GM18519 (cell line): ENCODE measurements around the gene TOP3B.

Source experiments
- ATAC-seq: cut with Tn5 transposase; IDR thresholded peaks from one replicate; pipeline ENCODE4 v1.9.1; 2021; ENCODE audit warnings: mild to moderate bottlenecking, moderate library complexity; ENCODE audit not compliant: unreplicated experiment, low FRiP score

The TOP3B gene, protein sequence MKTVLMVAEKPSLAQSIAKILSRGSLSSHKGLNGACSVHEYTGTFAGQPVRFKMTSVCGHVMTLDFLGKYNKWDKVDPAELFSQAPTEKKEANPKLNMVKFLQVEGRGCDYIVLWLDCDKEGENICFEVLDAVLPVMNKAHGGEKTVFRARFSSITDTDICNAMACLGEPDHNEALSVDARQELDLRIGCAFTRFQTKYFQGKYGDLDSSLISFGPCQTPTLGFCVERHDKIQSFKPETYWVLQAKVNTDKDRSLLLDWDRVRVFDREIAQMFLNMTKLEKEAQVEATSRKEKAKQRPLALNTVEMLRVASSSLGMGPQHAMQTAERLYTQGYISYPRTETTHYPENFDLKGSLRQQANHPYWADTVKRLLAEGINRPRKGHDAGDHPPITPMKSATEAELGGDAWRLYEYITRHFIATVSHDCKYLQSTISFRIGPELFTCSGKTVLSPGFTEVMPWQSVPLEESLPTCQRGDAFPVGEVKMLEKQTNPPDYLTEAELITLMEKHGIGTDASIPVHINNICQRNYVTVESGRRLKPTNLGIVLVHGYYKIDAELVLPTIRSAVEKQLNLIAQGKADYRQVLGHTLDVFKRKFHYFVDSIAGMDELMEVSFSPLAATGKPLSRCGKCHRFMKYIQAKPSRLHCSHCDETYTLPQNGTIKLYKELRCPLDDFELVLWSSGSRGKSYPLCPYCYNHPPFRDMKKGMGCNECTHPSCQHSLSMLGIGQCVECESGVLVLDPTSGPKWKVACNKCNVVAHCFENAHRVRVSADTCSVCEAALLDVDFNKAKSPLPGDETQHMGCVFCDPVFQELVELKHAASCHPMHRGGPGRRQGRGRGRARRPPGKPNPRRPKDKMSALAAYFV

DNA sequence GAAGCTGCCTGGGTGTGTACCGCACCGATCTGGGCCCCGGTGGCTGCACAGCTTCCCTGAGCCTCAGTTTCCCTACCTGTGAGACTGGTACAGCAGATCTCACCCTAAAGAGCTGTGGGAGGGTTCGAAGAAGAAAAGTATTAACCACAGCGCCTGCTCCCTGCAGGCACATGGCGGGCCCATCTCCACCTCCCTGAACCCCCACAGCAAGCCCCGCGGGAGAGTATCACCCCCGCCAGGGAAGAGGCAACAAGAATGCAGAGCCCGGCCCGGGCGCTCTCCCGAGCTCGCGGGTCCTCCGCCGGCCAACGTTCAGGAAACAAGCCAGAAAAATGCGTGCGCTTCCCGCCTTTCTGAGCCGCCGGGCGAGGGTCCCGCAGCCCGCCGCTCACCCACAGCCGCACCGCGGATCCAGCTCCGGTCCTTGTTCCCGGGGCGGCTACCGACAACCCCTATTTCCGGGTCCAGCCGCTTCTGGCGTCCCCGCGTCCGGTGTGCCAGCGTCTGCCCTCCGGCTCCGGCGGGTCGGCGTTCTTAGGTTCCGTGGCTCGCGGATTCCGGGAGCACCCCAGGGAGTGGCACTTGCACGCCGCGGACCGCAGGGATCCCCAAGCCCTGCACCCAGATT, at the start of gene TOP3B:
TSS of gene TOP3B (minus strand) at position 450 of the 628 bp plus-strand sequence. CDS start 7,078 bp downstream, outside the sequence.
- ATAC-seq = no peak

DNA sequence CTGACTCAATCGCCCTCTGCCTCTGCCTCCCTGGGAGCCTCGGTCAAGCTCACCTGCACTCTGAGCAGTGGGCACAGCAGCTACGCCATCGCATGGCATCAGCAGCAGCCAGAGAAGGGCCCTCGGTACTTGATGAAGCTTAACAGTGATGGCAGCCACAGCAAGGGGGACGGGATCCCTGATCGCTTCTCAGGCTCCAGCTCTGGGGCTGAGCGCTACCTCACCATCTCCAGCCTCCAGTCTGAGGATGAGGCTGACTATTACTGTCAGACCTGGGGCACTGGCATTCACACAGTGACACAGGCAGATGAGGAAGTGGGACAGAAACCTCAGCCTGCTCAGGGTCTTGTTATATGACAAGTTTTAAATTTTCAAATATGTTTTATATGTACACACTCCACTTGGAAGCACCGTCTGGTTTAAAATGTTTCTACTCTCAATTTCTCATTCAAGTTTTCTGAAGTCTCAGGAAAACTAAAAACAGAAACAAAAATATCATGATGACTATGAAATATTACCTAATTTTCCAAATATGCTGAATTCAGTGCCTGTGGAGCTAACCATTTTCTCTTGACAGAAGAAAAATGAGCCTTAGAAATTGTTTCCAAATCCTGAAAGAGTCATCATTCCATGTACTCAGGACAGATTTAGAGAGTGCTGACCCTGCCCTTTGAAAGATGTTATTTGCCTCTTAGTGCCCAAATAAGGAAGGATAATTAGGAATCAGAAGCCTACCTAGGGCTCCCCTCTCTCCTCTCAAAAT, 48.8 kb upstream of the TOP3B start:
- no peak for ATAC-seq

DNA sequence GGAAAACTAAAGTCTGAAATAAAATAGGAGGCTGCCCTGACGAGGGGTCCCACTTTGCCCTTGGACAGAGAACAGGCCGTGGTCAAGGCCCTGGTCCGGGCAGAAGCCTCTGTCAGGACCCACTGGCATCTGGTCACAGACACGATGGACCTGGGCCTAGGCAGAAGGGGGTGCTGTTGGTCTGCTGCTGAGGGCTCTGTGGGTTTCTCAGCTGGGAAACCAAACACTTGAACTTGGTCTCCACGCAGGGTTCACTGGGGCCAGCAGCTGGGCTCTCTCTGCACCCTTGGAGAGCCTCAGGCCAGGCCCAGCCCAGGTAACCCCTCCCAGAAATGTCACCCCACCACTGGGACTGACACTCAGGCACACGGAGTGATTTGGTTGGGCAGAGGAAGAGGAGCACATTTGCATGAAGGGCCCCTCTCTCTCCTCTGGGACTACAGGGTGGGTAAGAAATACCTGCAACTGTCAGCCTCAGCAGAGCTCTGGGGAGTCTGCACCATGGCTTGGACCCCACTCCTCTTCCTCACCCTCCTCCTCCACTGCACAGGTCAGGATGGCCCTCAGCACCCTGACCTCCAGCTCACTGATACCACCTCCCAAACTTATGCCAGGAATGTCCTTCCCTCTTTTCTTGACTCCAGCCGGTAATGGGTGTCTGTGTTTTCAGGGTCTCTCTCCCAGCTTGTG, 48.1 kb upstream of the TOP3B start:
- ATAC-seq = no peak

DNA sequence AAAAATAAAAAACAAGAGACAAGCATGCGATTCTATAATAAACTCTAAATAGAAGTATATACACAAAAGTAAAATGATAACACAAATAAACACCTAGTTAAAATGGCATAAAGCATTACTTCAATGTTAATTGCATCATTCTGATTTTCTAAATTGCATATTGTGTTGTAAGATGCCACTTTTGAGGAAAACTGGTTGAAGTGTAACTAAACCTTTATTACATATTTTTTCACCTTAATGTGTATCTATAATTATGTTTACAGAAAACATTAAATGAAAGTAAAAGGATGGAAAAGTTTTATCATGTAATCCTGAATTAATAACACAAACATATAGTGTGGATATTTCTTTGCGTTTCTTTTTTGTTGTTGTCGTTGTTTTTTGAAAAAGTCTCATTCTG, 45.4 kb upstream of the TOP3B start:
- ATAC-seq = no peak

DNA sequence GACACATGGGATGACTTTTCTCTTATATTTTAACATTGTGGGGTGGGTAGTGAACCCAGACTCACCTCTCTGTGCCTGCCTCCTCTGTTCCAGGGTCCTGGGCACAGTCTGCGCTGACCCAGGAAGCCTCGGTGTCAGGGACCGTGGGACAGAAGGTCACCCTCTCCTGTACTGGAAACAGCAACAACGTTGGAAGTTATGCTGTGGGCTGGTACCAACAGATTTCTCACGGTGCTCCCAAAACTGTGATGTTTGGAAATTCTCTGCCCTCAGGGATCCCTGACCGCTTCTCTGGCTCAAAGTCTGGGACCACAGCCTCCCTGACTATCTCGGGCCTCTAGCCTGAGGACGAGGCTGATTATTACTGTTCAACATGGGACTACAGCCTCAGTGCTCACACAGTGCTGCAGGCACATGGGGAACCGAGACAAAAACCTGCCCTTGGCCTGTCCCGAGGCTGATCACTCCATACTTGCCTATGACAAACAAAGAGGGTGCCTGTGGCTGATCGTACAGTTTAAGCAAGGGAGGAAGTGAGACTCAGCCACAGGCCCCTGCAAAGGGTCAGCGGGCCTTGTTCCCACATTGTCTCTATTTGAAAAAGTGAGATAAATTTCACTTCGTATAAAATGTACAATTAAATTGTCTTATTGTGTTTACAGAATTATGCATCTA, 43.7 kb upstream of the TOP3B start:
- ATAC-seq = no peak

DNA sequence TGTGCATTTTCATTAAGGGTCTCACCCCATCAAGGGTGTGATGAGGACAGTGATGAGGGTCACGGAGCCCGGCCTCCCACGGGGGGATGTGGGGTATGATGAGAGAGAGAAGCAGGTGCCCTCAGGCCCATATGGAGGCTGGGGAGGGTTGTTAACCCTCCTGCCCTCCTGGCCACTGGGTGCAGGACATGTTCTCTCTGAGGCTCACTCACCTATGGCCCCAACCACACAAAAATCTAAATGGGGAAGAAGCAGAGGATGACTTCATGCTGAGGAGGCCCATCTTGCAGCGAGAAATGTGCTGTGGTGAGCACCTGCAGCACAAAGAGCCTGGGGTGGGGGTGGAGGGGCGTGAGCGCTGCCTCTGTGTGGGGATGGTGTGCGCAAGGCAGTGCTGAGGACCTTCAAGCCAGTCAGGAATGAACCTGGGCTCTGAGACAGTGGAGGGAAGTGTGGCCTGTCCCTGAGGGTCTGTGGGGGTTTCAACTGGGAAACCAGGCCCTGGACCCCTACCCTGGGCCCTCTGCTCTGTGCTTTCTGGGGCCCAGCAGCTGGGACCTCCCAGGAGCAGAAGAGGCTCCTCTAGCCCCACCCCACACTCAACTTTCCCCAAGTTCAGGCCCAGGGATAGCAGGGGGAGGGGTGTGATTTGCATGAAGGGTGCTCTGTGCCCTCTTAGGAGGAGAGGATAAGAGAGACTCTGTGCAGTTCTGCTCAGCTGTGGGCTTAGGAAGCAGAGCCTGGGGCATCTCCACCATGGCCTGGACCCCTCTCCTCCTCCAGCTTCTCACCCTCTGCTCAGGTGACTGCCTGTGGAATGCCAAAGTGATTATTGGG, 43.0 kb upstream of the TOP3B start:
- ATAC-seq = no peak

DNA sequence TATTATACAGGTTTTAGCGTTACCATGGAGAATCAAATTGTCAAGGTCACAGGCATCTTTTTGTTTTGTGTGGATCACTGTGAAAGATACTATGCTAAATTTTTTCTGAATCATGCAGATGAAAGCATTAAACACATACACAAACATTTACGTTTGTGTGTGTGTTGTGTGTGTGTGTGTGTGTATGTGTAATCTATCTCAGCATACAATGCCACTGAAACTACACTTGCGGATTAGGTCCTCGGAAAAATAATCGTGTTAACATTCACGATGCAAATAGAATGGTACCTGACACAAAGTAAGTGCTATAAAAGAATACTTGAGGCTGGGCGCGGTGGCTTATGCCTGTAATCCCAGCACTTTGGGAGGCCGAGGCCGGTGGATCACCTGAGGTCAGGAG, 41.9 kb upstream of the TOP3B start:
- no peak for ATAC-seq

DNA sequence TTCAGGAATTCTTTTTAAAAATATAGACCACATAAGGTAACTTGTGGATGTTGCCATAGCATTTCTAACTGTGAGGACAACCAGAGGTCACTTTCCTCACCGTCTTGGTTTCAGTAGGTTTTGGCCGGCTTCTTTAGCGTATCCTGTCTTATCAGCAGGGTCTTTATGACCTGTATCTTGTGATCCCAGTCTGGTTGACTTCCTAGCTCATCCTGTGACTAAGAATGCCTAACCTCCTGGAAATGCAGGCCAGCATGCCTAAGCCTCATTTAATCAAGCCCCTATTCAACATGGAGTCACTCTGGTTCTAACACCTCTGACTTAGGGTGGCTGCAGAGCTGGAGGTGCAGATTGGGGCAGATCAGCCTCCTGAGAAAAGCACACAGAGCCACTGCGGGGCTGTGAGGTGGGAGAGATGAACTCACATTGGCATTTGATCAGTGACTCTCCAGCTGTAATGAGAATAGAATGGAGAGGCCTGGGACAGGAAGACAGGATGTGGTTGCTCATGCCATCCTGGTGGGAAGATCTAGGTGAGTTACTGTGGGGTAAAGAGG, 41.1 kb upstream of the TOP3B start:
- ATAC-seq = no peak

DNA sequence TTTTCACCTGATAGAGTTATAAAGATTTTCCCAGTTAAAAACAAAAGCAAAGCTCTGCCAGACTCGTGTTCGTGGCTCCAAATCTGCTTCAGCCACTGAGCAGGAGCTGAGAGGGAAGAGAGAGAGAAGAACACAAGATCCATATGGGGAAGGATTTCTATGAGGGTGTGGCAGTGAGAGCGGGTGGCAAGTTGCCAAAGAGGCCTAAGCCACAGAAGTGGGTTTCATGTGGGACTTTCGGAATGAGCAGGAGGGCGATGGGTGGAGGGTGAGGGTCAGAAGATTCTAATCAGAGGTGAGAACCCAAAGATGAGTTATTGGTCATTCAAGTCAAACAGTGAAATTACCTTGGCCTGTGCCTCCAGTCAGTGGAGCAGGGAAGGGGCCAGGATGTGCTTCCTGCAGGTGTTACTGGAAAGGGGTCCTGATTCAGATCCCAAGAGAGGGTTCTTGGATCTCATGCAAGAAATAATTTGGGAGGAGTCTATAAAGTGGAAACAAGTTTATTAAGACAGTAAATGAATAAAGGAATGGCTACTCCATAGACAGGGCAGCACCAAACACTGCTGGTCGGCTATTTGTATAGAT, 40.5 kb upstream of the TOP3B start:
- ATAC-seq = no peak

DNA sequence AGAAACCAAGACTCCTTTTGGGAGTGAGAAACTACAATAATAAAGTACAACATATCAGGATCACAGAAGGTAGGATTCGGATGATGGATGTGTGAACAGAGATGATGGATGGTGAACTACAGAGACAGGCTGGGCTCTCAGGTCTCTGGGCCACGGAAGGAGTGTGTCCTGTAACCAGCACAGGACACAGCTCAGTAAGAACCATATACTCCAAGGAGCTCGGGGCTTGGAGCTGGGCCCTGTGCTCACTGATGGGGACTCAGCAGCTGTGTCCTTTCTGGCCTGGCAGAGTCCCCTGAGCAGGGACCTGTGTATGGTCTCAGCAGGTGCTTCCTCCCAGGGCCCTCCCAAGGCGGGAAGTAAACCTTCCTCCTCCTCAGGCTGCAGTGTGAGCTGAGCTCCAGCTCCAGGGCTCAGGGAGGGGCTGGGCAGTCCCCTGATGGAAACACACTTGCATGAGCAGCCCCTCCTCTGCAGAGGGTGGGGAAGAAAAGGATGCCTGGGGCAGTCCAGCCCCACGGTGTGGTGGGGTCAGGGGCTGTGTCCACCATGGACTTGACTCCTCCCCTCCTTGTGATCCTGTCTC, 39.8 kb upstream of the TOP3B start:
- ATAC-seq = no peak

DNA sequence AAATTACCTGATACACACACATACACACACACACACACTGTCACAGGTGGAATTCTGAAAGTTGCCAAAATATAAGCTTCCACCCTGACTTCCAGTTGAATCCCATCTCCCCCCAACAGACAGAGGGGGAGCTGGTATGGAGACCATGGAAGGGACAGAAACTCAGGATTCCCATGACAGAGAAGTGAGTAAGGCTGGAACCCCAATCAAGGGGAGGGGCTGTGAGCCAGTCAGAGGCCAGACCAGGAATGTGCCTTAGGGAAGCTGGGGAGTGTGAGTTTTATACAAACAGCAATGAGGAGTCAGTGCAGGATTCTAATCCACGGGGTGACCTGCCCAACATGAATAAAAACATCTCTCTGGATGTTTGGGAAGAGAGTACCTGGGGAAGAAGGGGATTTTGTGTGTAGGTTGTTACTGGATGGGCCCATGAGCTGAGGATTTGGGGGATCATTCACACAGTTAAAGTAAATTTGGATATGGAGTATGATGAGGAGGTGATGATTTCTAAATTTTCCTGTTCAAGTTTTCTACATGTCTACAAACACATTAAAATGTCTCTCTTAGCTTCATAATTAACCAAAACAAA, 38.7 kb upstream of the TOP3B start:
- no peak for ATAC-seq

DNA sequence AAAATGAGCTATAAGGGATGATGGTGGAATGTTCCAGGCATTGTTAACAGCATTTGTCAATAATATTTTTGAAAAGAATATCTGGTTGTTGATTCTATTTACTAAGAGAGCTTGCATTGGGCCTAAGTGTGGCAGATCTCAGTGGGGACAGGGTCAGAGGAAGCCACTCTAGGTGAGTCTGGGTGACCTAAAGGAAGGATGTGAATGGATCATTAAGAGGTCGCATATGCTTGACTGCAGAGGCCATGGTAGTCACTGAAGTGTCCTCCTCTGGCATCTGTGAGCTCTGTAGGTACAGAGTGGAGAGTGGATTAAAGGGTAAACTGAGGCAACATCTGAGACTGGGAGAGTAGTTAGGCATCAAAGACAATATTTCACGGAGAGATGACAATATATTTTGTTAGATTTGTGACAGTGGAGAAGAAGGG, 37.9 kb upstream of the TOP3B start:
- ATAC-seq = no peak

DNA sequence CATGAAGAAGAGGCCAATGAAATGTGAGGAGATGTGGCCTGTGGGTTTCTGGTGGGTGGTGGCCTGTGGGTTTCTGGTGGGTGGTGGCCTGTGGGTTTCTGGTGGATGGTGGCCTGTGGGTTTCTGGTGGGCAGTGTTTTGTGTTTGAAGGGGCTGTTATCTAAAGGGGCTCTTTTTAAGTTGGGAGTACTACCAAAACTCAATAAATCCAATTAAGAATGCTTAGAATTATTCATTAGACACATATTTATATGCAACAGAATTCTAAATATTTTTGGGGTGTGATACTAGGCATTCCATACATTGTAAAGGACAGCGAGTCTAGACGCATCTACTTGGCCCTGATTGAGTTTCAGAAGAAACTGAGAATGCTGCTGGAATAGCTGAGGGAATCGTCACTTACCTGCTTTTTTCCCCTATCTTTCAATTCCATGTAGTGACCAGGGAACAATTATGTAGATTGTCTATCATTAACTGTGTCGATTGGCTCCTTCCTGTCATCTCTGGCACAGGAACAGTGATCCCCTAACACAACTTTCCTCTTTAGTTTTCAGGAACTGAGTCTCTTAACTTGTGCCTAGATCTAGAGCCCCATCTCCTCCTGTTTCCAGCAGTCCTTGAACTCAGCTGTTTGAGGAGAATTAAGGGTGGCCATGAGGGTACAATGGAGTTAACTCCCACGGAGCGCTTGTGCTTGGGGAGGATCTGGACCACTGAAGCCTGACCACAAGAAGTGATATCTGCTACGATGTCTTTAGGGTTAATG, 37.3 kb upstream of the TOP3B start:
- ATAC-seq = no peak

DNA sequence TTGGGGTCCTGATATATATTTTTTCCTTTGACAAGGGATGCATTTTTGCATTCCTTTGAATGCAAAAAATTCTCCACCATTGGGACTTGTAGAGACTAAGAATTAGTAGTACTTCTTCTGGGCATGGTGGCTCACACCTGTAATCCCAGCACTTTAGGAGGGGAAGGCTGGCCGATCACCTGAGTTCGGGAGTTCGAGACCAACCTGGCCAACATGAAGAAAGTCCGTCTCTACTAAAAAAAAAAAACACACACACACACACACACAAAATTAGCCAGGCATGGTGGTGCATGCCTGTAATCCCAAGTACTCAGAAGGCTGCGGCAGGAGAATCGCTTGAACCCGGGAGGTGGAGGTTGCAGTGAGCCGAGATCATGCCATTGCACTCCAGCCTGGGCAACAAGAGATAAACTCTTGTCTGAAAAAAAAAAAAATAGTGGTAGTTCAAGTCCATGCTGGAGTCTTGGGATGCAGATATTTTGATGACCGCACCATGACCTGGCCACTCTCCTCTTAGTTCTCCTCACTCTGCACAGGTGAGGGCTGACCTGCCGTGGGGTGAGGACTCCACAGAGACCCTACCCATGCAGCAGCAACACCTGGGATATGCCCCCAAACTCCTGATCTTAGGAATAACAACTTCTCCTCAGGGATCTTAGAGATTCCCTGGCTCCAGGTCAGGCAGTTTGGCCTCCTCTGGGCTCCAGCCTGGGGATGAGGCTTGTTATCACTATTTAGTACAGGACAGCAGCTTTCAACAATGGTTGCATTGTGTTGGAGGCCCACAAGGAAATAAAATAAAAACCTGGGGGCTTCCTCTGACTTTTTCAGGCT, 36.5 kb upstream of the TOP3B start:
- ATAC-seq = no peak

DNA sequence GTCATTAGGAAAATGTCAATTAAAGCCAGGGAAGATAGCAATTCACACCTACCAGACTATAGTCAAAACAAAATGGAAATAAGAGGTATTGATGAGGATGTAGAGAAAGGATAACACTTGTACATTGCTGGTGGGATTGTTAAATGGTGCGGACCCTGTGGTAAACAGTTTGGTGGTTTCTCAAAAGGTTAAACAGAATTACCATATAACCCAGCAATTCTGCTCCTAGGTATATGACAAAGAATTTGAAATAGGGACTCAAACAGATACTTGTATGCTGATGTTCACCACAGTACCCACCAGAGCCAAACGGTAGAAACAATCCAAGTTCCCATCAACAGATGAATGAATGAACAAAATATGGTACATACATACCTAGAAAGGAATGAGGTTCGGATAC, 33.0 kb upstream of the TOP3B start:
- no peak for ATAC-seq

DNA sequence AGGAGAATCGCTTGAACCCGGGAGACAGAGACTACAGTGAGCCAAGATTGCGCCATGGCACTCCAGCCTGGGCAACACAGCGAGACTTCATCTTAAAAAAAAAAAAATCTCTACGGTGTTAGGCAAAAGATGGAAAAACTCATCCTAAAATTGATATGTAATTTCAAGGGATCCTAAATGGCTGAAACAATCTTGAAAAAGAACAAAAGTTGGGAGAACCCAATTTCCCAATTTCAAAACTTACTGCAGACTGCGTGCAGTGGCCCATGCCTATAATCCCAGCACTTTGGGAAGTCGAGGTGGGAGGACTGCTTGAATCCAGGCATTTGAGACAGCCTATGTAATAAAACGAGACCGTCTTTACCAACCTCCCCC, 31.7 kb upstream of the TOP3B start:
- no peak for ATAC-seq
